NCI-H2107 treated with DMSO at 0.1 percent for 48 hours (cell line): Measurements from ENCODE around the gene SGCA.
A peak's percentile ranks its signal among the peaks of the same experiment; 100 is the strongest.

ENCODE experiments used
- DNase-seq: peaks from one replicate; lab custom pipeline; 2025; ENCODE audit not compliant: unreplicated experiment; lab: John Stamatoyannopoulos, UW

Gene SGCA

GRCh38 chr17:50192618-50193291 is 26.9 kb downstream of the SGCA start:
- DNase-seq, result no peak

- no peak for DNase-seq
Measured at GRCh38 chr17:50194140-50194933, 28.5 kb downstream of the SGCA start.

- no peak for DNase-seq
Measured at GRCh38 chr17:50194934-50195865, 29.4 kb downstream of the SGCA start.

GRCh38 chr17:50196036-50196435 is 30.2 kb downstream of the SGCA start:
- DNase-seq, result no peak

GRCh38 chr17:50196826-50197225 is 31.0 kb downstream of the SGCA start:
- DNase-seq, result no peak

- DNase-seq, result peak; percentile 13
Measured at GRCh38 chr17:50198026-50198669, 32.3 kb downstream of the SGCA start.

- DNase-seq, result no peak
Measured at GRCh38 chr17:50199211-50199802, 33.5 kb downstream of the SGCA start.

GRCh38 chr17:50199803-50200456 is 34.1 kb downstream of the SGCA start:
- DNase-seq, result peak; percentile 64

- peak; percentile 46 for DNase-seq
Measured at GRCh38 chr17:50200457-50201275, 34.9 kb downstream of the SGCA start.

- DNase-seq, result no peak
Measured at GRCh38 chr17:50201276-50201854, 35.6 kb downstream of the SGCA start, which contains the start of gene COL1A1. Gene COL1A1 (minus strand): TSS chr17:50201631. CDS start chr17:50201513, 118 bp downstream.

GRCh38 chr17:50203086-50203485 is 37.3 kb downstream of the SGCA start:
- no peak for DNase-seq

GRCh38 chr17:50203604-50204345 is 38.0 kb downstream of the SGCA start:
- DNase-seq, result no peak

- DNase-seq, result no peak
Measured at GRCh38 chr17:50204431-50204830, 38.6 kb downstream of the SGCA start.

- DNase-seq, result no peak
Measured at GRCh38 chr17:50205111-50205962, 39.5 kb downstream of the SGCA start.

- no peak for DNase-seq
Measured at GRCh38 chr17:50205963-50206505, 40.2 kb downstream of the SGCA start.

- DNase-seq, result no peak
Measured at GRCh38 chr17:50206604-50207293, 40.9 kb downstream of the SGCA start.
